IMR-90 (cell line): ENCODE results near the gene NPAS2. TPM values are rescaled to one million over a fixed set of nuclear protein-coding genes. Genes with fewer than 3 reads are reported as not detected.

Source experiments
- ATAC-seq: fragments of 200-7000 bp; cut with Tn5 transposase; 2 replicates; pipeline ENCODE4 v1.9.1; 2020; ENCODE audit warnings: low read depth, mild to moderate bottlenecking, moderate library complexity
- BruUV-seq: library from RNA; stranded (reverse); fragments of 400-500 nt; replicated peaks from 2 replicates; lab custom pipeline; 2021; lab: Mats Ljungman, UMichigan
- CTCF ChIA-PET: fragments of 300-600 bp; formaldehyde crosslinking; extraction: SDS; loops from one replicate; lab custom pipeline; 2021; ENCODE audit warnings: antibody characterized with exemption; lab: Yijun Ruan, JAX
- POLR2A ChIA-PET: fragments of 300-600 bp; sonication (Branson Sonifier 250); formaldehyde crosslinking; loops from one replicate; lab custom pipeline; 2022; ENCODE audit warnings: antibody characterized with exemption; ENCODE audit not compliant: unreplicated experiment; lab: Charles Lee
- DNase-seq: peaks from one replicate; pipeline ENCODE4 v3.0.0; 2013
- H2AFZ ChIP-seq: replicated peaks from 2 replicates; pipeline ENCODE3; 2013; ENCODE audit warnings: low read length, mild to moderate bottlenecking; ENCODE audit not compliant: poor library complexity
- H2AK5ac ChIP-seq: 2 replicates; pipeline ENCODE4 v1.6.1; 2013; ENCODE audit warnings: low read depth, low read length, inconsistent platforms
- H2AK9ac ChIP-seq: replicated peaks from 2 replicates; pipeline ENCODE3; 2013; ENCODE audit warnings: mild to moderate bottlenecking, low read depth, low read length, moderate library complexity; ENCODE audit not compliant: poor library complexity
- H2BK120ac ChIP-seq: 2 replicates; pipeline ENCODE4 v1.6.1; 2013; ENCODE audit warnings: low read depth, low read length, inconsistent platforms
- H2BK15ac ChIP-seq: 3 replicates; pipeline ENCODE4 v1.6.1; 2013; ENCODE audit warnings: low read depth, low read length, inconsistent platforms
- H2BK20ac ChIP-seq: 2 replicates; pipeline ENCODE4 v1.6.1; 2013; ENCODE audit warnings: low read depth, mild to moderate bottlenecking, inconsistent platforms, low read length, moderate library complexity
- H2BK5ac ChIP-seq: 2 replicates; pipeline ENCODE4 v1.6.1; 2013; ENCODE audit warnings: mild to moderate bottlenecking, low read depth, low read length, inconsistent platforms; ENCODE audit not compliant: poor library complexity, severe bottlenecking
- H3K14ac ChIP-seq: replicated peaks from 2 replicates; pipeline ENCODE4 v1.6.1; 2013; ENCODE audit warnings: low read depth, low read length, inconsistent platforms
- H3K18ac ChIP-seq: 2 replicates; pipeline ENCODE4 v1.6.1; 2013; ENCODE audit warnings: low read depth, low read length, control low read depth
- H3K23ac ChIP-seq: 2 replicates; pipeline ENCODE4 v1.6.1; 2013; ENCODE audit warnings: low read depth, low read length, inconsistent platforms
- H3K27ac ChIP-seq: 2 replicates; pipeline ENCODE4 v1.5.1; 2013; ENCODE audit warnings: mild to moderate bottlenecking, control low read depth, low read length; ENCODE audit not compliant: insufficient read depth
- H3K27me3 ChIP-seq: 2 replicates; pipeline ENCODE4 v1.6.1; 2013; ENCODE audit warnings: low read length; ENCODE audit not compliant: control insufficient read depth, insufficient read depth
- H3K36me3 ChIP-seq: 2 replicates; pipeline ENCODE4 v1.6.1; 2013; ENCODE audit warnings: low read length, mixed read lengths; ENCODE audit not compliant: control insufficient read depth, insufficient read depth
- H3K4ac ChIP-seq: 2 replicates; pipeline ENCODE4 v1.6.1; 2013; ENCODE audit warnings: low read depth, low read length, inconsistent platforms
- H3K4me1 ChIP-seq: 2 replicates; pipeline ENCODE4 v1.6.1; 2013; ENCODE audit warnings: low read length, mixed read lengths; ENCODE audit not compliant: control insufficient read depth, insufficient read depth
- H3K4me2 ChIP-seq: 2 replicates; pipeline ENCODE4 v1.6.1; 2013; ENCODE audit warnings: low read depth, mild to moderate bottlenecking, control low read depth, low read length, moderate library complexity
- H3K4me3 ChIP-seq: 2 replicates; pipeline ENCODE4 v1.5.1; 2013; ENCODE audit warnings: low read depth, mild to moderate bottlenecking, control low read depth, low read length, moderate library complexity; ENCODE audit not compliant: insufficient read depth
- H3K56ac ChIP-seq: 2 replicates; pipeline ENCODE4 v1.6.1; 2013; ENCODE audit warnings: low read length, inconsistent platforms; ENCODE audit not compliant: insufficient read depth; ENCODE audit errors: extremely low read depth
- H3K79me1 ChIP-seq, 2 experiments: 2 replicates each; pipeline ENCODE4 v1.6.1; 2013; ENCODE audit warnings: low read length in 2 of 2, inconsistent platforms in 1 of 2, low read depth in 1 of 2
- H3K9ac ChIP-seq: 2 replicates; pipeline ENCODE4 v1.6.1; 2013; ENCODE audit warnings: low read depth, low read length, control low read depth
- H3K9me1 ChIP-seq: 2 replicates; pipeline ENCODE4 v1.6.1; 2013; ENCODE audit warnings: low read length, inconsistent platforms; ENCODE audit not compliant: insufficient read depth
- H3K9me3 ChIP-seq: 2 replicates; pipeline ENCODE4 v1.6.1; 2013; ENCODE audit warnings: low read length; ENCODE audit not compliant: control insufficient read depth, insufficient read depth
- H4K20me1 ChIP-seq: 2 replicates; pipeline ENCODE4 v1.6.1; 2013; ENCODE audit warnings: low read length, inconsistent platforms; ENCODE audit not compliant: insufficient read depth
- H4K5ac ChIP-seq: 2 replicates; pipeline ENCODE4 v1.6.1; 2013; ENCODE audit warnings: mild to moderate bottlenecking, low read depth, low read length, control low read depth
- H4K8ac ChIP-seq, 2 experiments: 2 replicates each; pipeline ENCODE4 v1.6.1; 2013; ENCODE audit warnings: low read depth in 2 of 2, low read length in 2 of 2, control low read depth in 1 of 2, inconsistent platforms in 1 of 2
- H4K91ac ChIP-seq: 2 replicates; pipeline ENCODE4 v1.6.1; 2013; ENCODE audit warnings: low read depth, low read length, inconsistent platforms; ENCODE audit not compliant: insufficient read depth
- CEBPB ChIP-seq: IDR thresholded peaks from 2 replicates; pipeline ENCODE4 v1.6.1; 2012; ENCODE audit warnings: low read depth, low read length, improper control_type of control experiment
- CHD1 ChIP-seq: IDR thresholded peaks from 2 replicates; pipeline ENCODE4 v1.6.1; 2012; ENCODE audit warnings: low read depth, low read length, improper control_type of control experiment
- FOS ChIP-seq: fragments of 150-350 bp; IDR thresholded peaks from 2 replicates; pipeline ENCODE4 v1.6.1; 2016; ENCODE audit warnings: low read depth, low read length
- POLR2A ChIP-seq: IDR thresholded peaks from 2 replicates; pipeline ENCODE4 v1.6.1; 2012; ENCODE audit warnings: mild to moderate bottlenecking, low read depth, low read length
- RFX5 ChIP-seq: IDR thresholded peaks from 2 replicates; pipeline ENCODE4 v1.8.0; 2012; ENCODE audit warnings: low read depth, mild to moderate bottlenecking, low read length, moderate library complexity
- USF2 ChIP-seq: fragments of 150-350 bp; IDR thresholded peaks from 2 replicates; pipeline ENCODE4 v1.6.1; 2017; ENCODE audit warnings: mild to moderate bottlenecking, antibody characterized with exemption, low read length, low read depth
- WGBS, 2 experiments: methylation state at CpG; one replicate each; pipeline versions ENCODE4 v1.1.5 to v1.1.7; 2013; ENCODE audit warnings: missing lambda C conversion rate in 2 of 2; ENCODE audit not compliant: insufficient read length in 1 of 2; ENCODE audit errors: extremely low coverage in 2 of 2; 5-methylcytosine and 5-hydroxymethylcytosine counted together
- dilution Hi-C: fragments of 300-500 bp; cut with HindIII; formaldehyde crosslinking; loops from one replicate; pipeline ENCODE4 v1.14.3; 2018; ENCODE audit warnings: low sequenced_read_pairs; ENCODE audit not compliant: unreplicated experiment
- in situ Hi-C: fragments of 300-500 bp; cut with MboI; formaldehyde crosslinking; loops from 3 replicates; pipeline ENCODE4 v1.14.3; 2019; ENCODE audit warnings: low sequenced_read_pairs, inconsistent platforms, mixed read lengths
- intact Hi-C: fragments of 100-400 bp; cut with micrococcal nuclease; formaldehyde crosslinking; loops from 2 replicates; pipeline ENCODE4 v1.10.0; 2022
- polyA plus RNA-seq, 3 experiments: library from polyadenylated mRNA; depleted of rRNA; stranded (reverse); fragments of >200 nt; gene quantifications; 2 replicates each; pipeline ENCODE4 v1.2.3, GENCODE V29; 2012; ENCODE audit warnings: low replicate concordance in 1 of 3
- total RNA-seq: library from RNA; depleted of rRNA; stranded (reverse); fragments of >200 nt; gene quantifications from 2 replicates; pipeline ENCODE4 v1.2.3, GENCODE V29; 2012
- TF ChIP-seq, protein P1 (sequence below): fragments of 150-350 bp; IDR thresholded peaks from 2 replicates; pipeline ENCODE4 v1.6.1; 2016; ENCODE audit warnings: low read depth, mild to moderate bottlenecking, low read length, moderate library complexity, borderline replicate concordance

NPAS2 gene
- total and polyA plus RNA-seq, 2 of the 4 experiments (the other 2 are of a cell fraction): 5.2 to 14.8 TPM

- Histone ChIP-seq H2AFZ (no peak overlapping the region), H4K20me1 (no peaks in the 10 kb centered on the region), H3K14ac (no peak overlapping the region), H3K27ac (no peak overlapping the region), H4K8ac (no peak overlapping the region), H4K91ac (no peak overlapping the region), H3K23ac (no peak overlapping the region), H3K4me2 (no peak overlapping the region), H3K56ac (no peak overlapping the region), H3K9me1 (peaks cover 6% of the 10 kb centered on the region; the same call in 1 of the 2 replicates), H3K9ac (no peak overlapping the region), H2BK120ac (no peak overlapping the region), H3K36me3 (no peaks in the 10 kb centered on the region), H3K4me3 (no peak overlapping the region), H2BK5ac (no peak overlapping the region), H2BK20ac (no peak overlapping the region), H3K4ac (no peak overlapping the region), H2AK9ac (no peak overlapping the region), H3K9me3 (no peaks in the 10 kb centered on the region), H3K4me1 (no peaks in the 10 kb centered on the region; the same call in 1 of the 2 replicates), H3K27me3 (no peaks in the 10 kb centered on the region; the same call in 1 of the 2 replicates), H2AK5ac (no peak overlapping the region), H3K18ac (no peak overlapping the region), H2BK15ac (no peak overlapping the region), H4K5ac (no peak overlapping the region), H3K79me1 (no peaks in the 10 kb centered on the region)
- TF ChIP-seq, protein P1, sequence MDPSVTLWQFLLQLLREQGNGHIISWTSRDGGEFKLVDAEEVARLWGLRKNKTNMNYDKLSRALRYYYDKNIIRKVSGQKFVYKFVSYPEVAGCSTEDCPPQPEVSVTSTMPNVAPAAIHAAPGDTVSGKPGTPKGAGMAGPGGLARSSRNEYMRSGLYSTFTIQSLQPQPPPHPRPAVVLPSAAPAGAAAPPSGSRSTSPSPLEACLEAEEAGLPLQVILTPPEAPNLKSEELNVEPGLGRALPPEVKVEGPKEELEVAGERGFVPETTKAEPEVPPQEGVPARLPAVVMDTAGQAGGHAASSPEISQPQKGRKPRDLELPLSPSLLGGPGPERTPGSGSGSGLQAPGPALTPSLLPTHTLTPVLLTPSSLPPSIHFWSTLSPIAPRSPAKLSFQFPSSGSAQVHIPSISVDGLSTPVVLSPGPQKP: no peak
- TF ChIP-seq RFX5: no peak
- no peak for TF ChIP-seq POLR2A
- TF ChIP-seq CHD1: no peak
- no peak for TF ChIP-seq USF2
- no peak for TF ChIP-seq CEBPB
- TF ChIP-seq FOS: no peak
- in situ Hi-C loops: loop anchor here (5.0 to 25.0 kb wide), 2 partner anchors 82 to 202 kb away; no protein-coding TSS in a partner anchor
- dilution Hi-C loops: no loop called here
- ATAC-seq (no peak), DNase-seq (no peak)
- POLR2A ChIA-PET: no interaction called here
- CTCF ChIA-PET: no interaction called here
- BruUV-seq: no TSS peak
- intact Hi-C loops: no loop called here
- no CpG with 5 or more reads among the region's 3 CpGs for WGBS, 2 experiments
Measured at GRCh38 chr2:100814453-100814852, 5.5 kb upstream of the NPAS2 start.
